ENCODE results near the gene CD22. TPM values are rescaled to one million over a fixed set of nuclear protein-coding genes. Genes with fewer than 3 reads are reported as not detected.

The CD22 gene
- total and polyA plus RNA-seq, 2 of the 8 experiments (the other 6 are each of a cell fraction or from before 2014, with no cell fraction given), result 0.06 to 0.60 TPM

GRCh38 chr19:35301961-35302360, 27.0 kb upstream of the CD22 start:
- H3K4me3 ChIP-seq (ENCODE audit: extremely low read depth in 1 of 4, insufficient read depth in 2 of 4, low read depth in 3 of 4, low read length in 4 of 4), result no peak overlapping the region
- H3K18ac ChIP-seq (ENCODE audit: extremely low read depth, low read length), result no peak overlapping the region
- H4K5ac ChIP-seq (ENCODE audit: insufficient read length, low read depth, low read length), result no peak overlapping the region
- H2BK12ac ChIP-seq (ENCODE audit: low read depth, low read length), result no peak overlapping the region
- no peak overlapping the region for H3K4ac ChIP-seq (replicated peaks; ENCODE audit: insufficient read length, low read depth, low read length)
- H2AK5ac ChIP-seq (ENCODE audit: low read depth, low read length), result no peak overlapping the region
- no peak overlapping the region for H2AFZ ChIP-seq (ENCODE audit: low read length)
- no peak overlapping the region for H2BK120ac ChIP-seq (replicated peaks; ENCODE audit: low read depth, low read length)
- H3K23ac ChIP-seq (ENCODE audit: insufficient read length), result no peak overlapping the region
- H3K4me2 ChIP-seq (ENCODE audit: insufficient read depth in 1 of 2, low read depth in 2 of 2, low read length in 2 of 2), result no peak overlapping the region
- no peak for FAIRE-seq
- peaks cover 3% of the 10 kb centered on the region; the same call in 1 of the 2 replicates for H3K79me1 ChIP-seq (ENCODE audit: low read depth, low read length)
- H3K14ac ChIP-seq (ENCODE audit: insufficient read length), result no peak overlapping the region
- no peak overlapping the region for H4K91ac ChIP-seq (replicated peaks; ENCODE audit: insufficient read length, low read length)
- H2BK15ac ChIP-seq (ENCODE audit: low read length), result no peak overlapping the region
- H3K4me1 ChIP-seq (replicated peaks in 1 of 4; ENCODE audit: control insufficient read depth in 3 of 4, insufficient read depth in 4 of 4, low read length in 3 of 4), result 0 out of 7 replicates have a peak, but pooled peaks cover 0 to 2% (median 0%) of the 10 kb centered on the region in 4 experiments
- peaks cover 0 to 12% (median 2%) of the 10 kb centered on the region in 4 experiments; a peak in 1 of 7 replicates for H3K27me3 ChIP-seq (replicated peaks in 1 of 4; ENCODE audit: control insufficient read depth in 3 of 4, extremely low read depth in 1 of 4, insufficient read depth in 3 of 4, low read length in 3 of 4)
- H3K9ac ChIP-seq (replicated peaks in 1 of 4; ENCODE audit: extremely low read depth in 1 of 4, low read depth in 3 of 4, low read length in 3 of 4), result no peak overlapping the region
- H2BK20ac ChIP-seq (ENCODE audit: low read length), result no peak overlapping the region
- H3K23me2 ChIP-seq (ENCODE audit: low read depth, low read length), result peaks cover 19% of the 10 kb centered on the region; the same call in 1 of the 2 replicates
- ChIA-PET CTCF (ENCODE audit: partially characterized antibody) (no interaction called here), POLR2A (ENCODE audit: partially characterized antibody) (interaction anchor here (1.4 kb wide), 1 partner anchor 21 kb away, joined by 3 read pairs; no protein-coding TSS in a partner anchor)
- no peak overlapping the region for H3K56ac ChIP-seq (replicated peaks; ENCODE audit: insufficient read length, low read depth, low read length)
- H3K79me2 ChIP-seq (ENCODE audit: control insufficient read depth in 1 of 2, insufficient read depth in 2 of 2, low read length in 2 of 2), result no peaks in the 10 kb centered on the region
- no peak overlapping the region for H3K27ac ChIP-seq (ENCODE audit: low read depth, low read length)
- no peaks in the 10 kb centered on the region; a peak in 1 of 8 replicates for H3K36me3 ChIP-seq (ENCODE audit: control insufficient read depth in 2 of 4, insufficient read depth in 4 of 4, low read length in 3 of 4)
- H2BK5ac ChIP-seq (ENCODE audit: low read depth, low read length), result no peak overlapping the region
- DNase-seq (ENCODE audit: low read depth in 1 of 2, low spot score in 2 of 2), result no peak
- no peaks in the 10 kb centered on the region; a peak in 1 of 4 replicates for H3K9me3 ChIP-seq (ENCODE audit: insufficient read depth in 2 of 2, low read depth in 1 of 2, low read length in 1 of 2)
- peaks cover 0 to 21% of the 10 kb centered on the region in 2 experiments for H4K20me1 ChIP-seq (replicated peaks in 1 of 2; ENCODE audit: control insufficient read depth in 1 of 2, insufficient read depth in 2 of 2, low read length in 2 of 2)
- 88 to 100% methylated on average over 1 to 2 of the region's 2 CpGs for WGBS, 2 experiments (ENCODE audit: extremely low coverage in 1 of 2, insufficient coverage in 1 of 2, insufficient read length in 1 of 2, insufficient replicate concordance in 2 of 2, low coverage in 1 of 2, low lambda C conversion rate in 2 of 2, missing lambda C conversion rate in 1 of 2)
- H4K8ac ChIP-seq (ENCODE audit: extremely low read depth, insufficient read depth, low read length), result no peak overlapping the region
- TF ChIP-seq CTBP2 (IDR thresholded peaks at IDR 0.05; ENCODE audit: borderline replicate concordance, insufficient read depth, insufficient read length, low read length), result no peak

Measured in H1 (cell line).